ENCODE data around the gene AASDH.

AASDH gene

GRCh38 chr4:56315543-56315942 is 71.7 kb downstream of the AASDH start:
- Histone ChIP-seq H3K9ac (ENCODE audit: low read depth, low read length) (no peak overlapping the region), H3K27me3 (ENCODE audit: control insufficient read depth, insufficient read depth, low read length) (no peaks in the 10 kb centered on the region), H3K4me1 (ENCODE audit: control insufficient read depth, insufficient read depth, low read length) (no peaks in the 10 kb centered on the region), H3K27ac (ENCODE audit: low read depth, low read length) (no peak overlapping the region), H3K4me3 (ENCODE audit: low read depth, low read length) (no peak overlapping the region), H3K9me3 (ENCODE audit: control insufficient read depth, insufficient read depth, low read length) (no peaks in the 10 kb centered on the region), H3K36me3 (ENCODE audit: control insufficient read depth, insufficient read depth, low read length) (peaks cover 28% of the 10 kb centered on the region)

GRCh38 chr4:56315041-56315440 is 72.2 kb downstream of the AASDH start:
- no peak overlapping the region for H3K27ac ChIP-seq (ENCODE audit: low read depth, low read length)
- no peak overlapping the region for H3K9ac ChIP-seq (ENCODE audit: low read depth, low read length)
- H3K36me3 ChIP-seq (ENCODE audit: control insufficient read depth, insufficient read depth, low read length), result peaks cover 27% of the 10 kb centered on the region
- H3K4me3 ChIP-seq (ENCODE audit: low read depth, low read length), result no peak overlapping the region
- no peaks in the 10 kb centered on the region for H3K9me3 ChIP-seq (ENCODE audit: control insufficient read depth, insufficient read depth, low read length)
- no peaks in the 10 kb centered on the region for H3K27me3 ChIP-seq (ENCODE audit: control insufficient read depth, insufficient read depth, low read length)
- no peaks in the 10 kb centered on the region for H3K4me1 ChIP-seq (ENCODE audit: control insufficient read depth, insufficient read depth, low read length)

GRCh38 chr4:56314207-56314915 is 72.9 kb downstream of the AASDH start:
- H3K4me3 ChIP-seq (ENCODE audit: low read depth, low read length), result no peak overlapping the region
- peaks cover 27% of the 10 kb centered on the region for H3K36me3 ChIP-seq (ENCODE audit: control insufficient read depth, insufficient read depth, low read length)
- no peaks in the 10 kb centered on the region for H3K27me3 ChIP-seq (ENCODE audit: control insufficient read depth, insufficient read depth, low read length)
- no peaks in the 10 kb centered on the region for H3K9me3 ChIP-seq (ENCODE audit: control insufficient read depth, insufficient read depth, low read length)
- no peak overlapping the region for H3K27ac ChIP-seq (ENCODE audit: low read depth, low read length)
- H3K4me1 ChIP-seq (ENCODE audit: control insufficient read depth, insufficient read depth, low read length), result no peaks in the 10 kb centered on the region
- H3K9ac ChIP-seq (ENCODE audit: low read depth, low read length), result no peak overlapping the region

GRCh38 chr4:56313132-56313531 is 74.2 kb downstream of the AASDH start:
- Histone ChIP-seq H3K9ac (ENCODE audit: low read depth, low read length) (no peak overlapping the region), H3K9me3 (ENCODE audit: control insufficient read depth, insufficient read depth, low read length) (no peaks in the 10 kb centered on the region), H3K27me3 (ENCODE audit: control insufficient read depth, insufficient read depth, low read length) (no peaks in the 10 kb centered on the region), H3K27ac (ENCODE audit: low read depth, low read length) (no peak overlapping the region), H3K4me3 (ENCODE audit: low read depth, low read length) (no peak overlapping the region), H3K4me1 (ENCODE audit: control insufficient read depth, insufficient read depth, low read length) (no peaks in the 10 kb centered on the region), H3K36me3 (ENCODE audit: control insufficient read depth, insufficient read depth, low read length) (peaks cover 31% of the 10 kb centered on the region)

- Histone ChIP-seq H3K27me3 (ENCODE audit: control insufficient read depth, insufficient read depth, low read length) (no peaks in the 10 kb centered on the region), H3K27ac (ENCODE audit: low read depth, low read length) (no peak overlapping the region), H3K9ac (ENCODE audit: low read depth, low read length) (no peak overlapping the region), H3K9me3 (ENCODE audit: control insufficient read depth, insufficient read depth, low read length) (no peaks in the 10 kb centered on the region), H3K4me1 (ENCODE audit: control insufficient read depth, insufficient read depth, low read length) (no peaks in the 10 kb centered on the region), H3K36me3 (ENCODE audit: control insufficient read depth, insufficient read depth, low read length) (peaks cover 39% of the 10 kb centered on the region), H3K4me3 (ENCODE audit: low read depth, low read length) (no peak overlapping the region)
These were observed 75.9 kb downstream of the AASDH start for GRCh38 chr4:56311299-56311975.

GRCh38 chr4:56310401-56311125 is 76.7 kb downstream of the AASDH start:
- Histone ChIP-seq H3K36me3 (ENCODE audit: control insufficient read depth, insufficient read depth, low read length) (peaks cover 33% of the 10 kb centered on the region), H3K9me3 (ENCODE audit: control insufficient read depth, insufficient read depth, low read length) (no peaks in the 10 kb centered on the region), H3K27ac (ENCODE audit: low read depth, low read length) (no peak overlapping the region), H3K9ac (ENCODE audit: low read depth, low read length) (no peak overlapping the region), H3K4me1 (ENCODE audit: control insufficient read depth, insufficient read depth, low read length) (no peaks in the 10 kb centered on the region), H3K27me3 (ENCODE audit: control insufficient read depth, insufficient read depth, low read length) (no peaks in the 10 kb centered on the region), H3K4me3 (ENCODE audit: low read depth, low read length) (no peak overlapping the region)

GRCh38 chr4:56308384-56308783 is 78.9 kb downstream of the AASDH start:
- no peaks in the 10 kb centered on the region for H3K4me1 ChIP-seq (ENCODE audit: control insufficient read depth, insufficient read depth, low read length)

GRCh38 chr4:56307423-56307822 is 79.9 kb downstream of the AASDH start:
- Histone ChIP-seq H3K36me3 (ENCODE audit: control insufficient read depth, insufficient read depth, low read length) (peaks cover 19% of the 10 kb centered on the region; the same call in 1 of the 2 replicates), H3K9ac (ENCODE audit: low read depth, low read length) (no peak overlapping the region), H3K4me3 (ENCODE audit: low read depth, low read length) (no peak overlapping the region), H3K27ac (ENCODE audit: low read depth, low read length) (no peak overlapping the region), H3K9me3 (ENCODE audit: control insufficient read depth, insufficient read depth, low read length) (no peaks in the 10 kb centered on the region), H3K27me3 (ENCODE audit: control insufficient read depth, insufficient read depth, low read length) (no peaks in the 10 kb centered on the region), H3K4me1 (ENCODE audit: control insufficient read depth, insufficient read depth, low read length) (no peaks in the 10 kb centered on the region)

More at GRCh38 chr4:56308384-56308783, 78.9 kb downstream of the AASDH start:
- Histone ChIP-seq H3K9me3 (ENCODE audit: control insufficient read depth, insufficient read depth, low read length) (no peaks in the 10 kb centered on the region), H3K27me3 (ENCODE audit: control insufficient read depth, insufficient read depth, low read length) (no peaks in the 10 kb centered on the region), H3K27ac (ENCODE audit: low read depth, low read length) (no peak overlapping the region), H3K9ac (ENCODE audit: low read depth, low read length) (no peak overlapping the region), H3K4me3 (ENCODE audit: low read depth, low read length) (no peak overlapping the region), H3K36me3 (ENCODE audit: control insufficient read depth, insufficient read depth, low read length) (peaks cover 24% of the 10 kb centered on the region)

GRCh38 chr4:56305390-56305789 is 81.9 kb downstream of the AASDH start:
- peaks cover 4% of the 10 kb centered on the region; the same call in 1 of the 2 replicates for H3K4me1 ChIP-seq (ENCODE audit: control insufficient read depth, insufficient read depth, low read length)
- no peak overlapping the region for H3K9ac ChIP-seq (ENCODE audit: low read depth, low read length)
- H3K27ac ChIP-seq (ENCODE audit: low read depth, low read length), result no peak overlapping the region
- H3K27me3 ChIP-seq (ENCODE audit: control insufficient read depth, insufficient read depth, low read length), result no peaks in the 10 kb centered on the region
- H3K4me3 ChIP-seq (ENCODE audit: low read depth, low read length), result no peak overlapping the region
- H3K36me3 ChIP-seq (ENCODE audit: control insufficient read depth, insufficient read depth, low read length), result peaks cover 13% of the 10 kb centered on the region; the same call in 1 of the 2 replicates
- H3K9me3 ChIP-seq (ENCODE audit: control insufficient read depth, insufficient read depth, low read length), result no peaks in the 10 kb centered on the region

GRCh38 chr4:56303921-56304320 is 83.4 kb downstream of the AASDH start:
- peaks cover 13% of the 10 kb centered on the region; the same call in 1 of the 2 replicates for H3K36me3 ChIP-seq (ENCODE audit: control insufficient read depth, insufficient read depth, low read length)
- H3K4me3 ChIP-seq (ENCODE audit: low read depth, low read length), result no peak overlapping the region

GRCh38 chr4:56302760-56303159 is 84.5 kb downstream of the AASDH start:
- H3K36me3 ChIP-seq (ENCODE audit: control insufficient read depth, insufficient read depth, low read length), result peaks cover 6% of the 10 kb centered on the region; the same call in 1 of the 2 replicates
- H3K9ac ChIP-seq (ENCODE audit: low read depth, low read length), result no peak overlapping the region
- H3K9me3 ChIP-seq (ENCODE audit: control insufficient read depth, insufficient read depth, low read length), result no peaks in the 10 kb centered on the region
- no peak overlapping the region for H3K4me3 ChIP-seq (ENCODE audit: low read depth, low read length)
- H3K27ac ChIP-seq (ENCODE audit: low read depth, low read length), result no peak overlapping the region
- H3K4me1 ChIP-seq (ENCODE audit: control insufficient read depth, insufficient read depth, low read length), result peaks cover 4% of the 10 kb centered on the region; the same call in 1 of the 2 replicates
- H3K27me3 ChIP-seq (ENCODE audit: control insufficient read depth, insufficient read depth, low read length), result no peaks in the 10 kb centered on the region

More at GRCh38 chr4:56303921-56304320, 83.4 kb downstream of the AASDH start:
- no peak overlapping the region for H3K9ac ChIP-seq (ENCODE audit: low read depth, low read length)
- H3K27me3 ChIP-seq (ENCODE audit: control insufficient read depth, insufficient read depth, low read length), result no peaks in the 10 kb centered on the region
- no peaks in the 10 kb centered on the region for H3K9me3 ChIP-seq (ENCODE audit: control insufficient read depth, insufficient read depth, low read length)
- peaks cover 4% of the 10 kb centered on the region; the same call in 1 of the 2 replicates for H3K4me1 ChIP-seq (ENCODE audit: control insufficient read depth, insufficient read depth, low read length)
- H3K27ac ChIP-seq (ENCODE audit: low read depth, low read length), result no peak overlapping the region
